ENCODE measurements around the gene RPS14. TPM values are rescaled to one million over a fixed set of nuclear protein-coding genes. Genes with fewer than 3 reads are reported as not detected.
"Not testable (repeated sequence)": the region's sequence is repeated elsewhere in the genome, so short reads cannot be mapped to it uniquely, and the experiment has no call there.

The RPS14 gene
- total RNA-seq, 3 donors from 2014 or later (not counting 1 experiment from before 2014, with no cell fraction given) = 1,744 to 2,278 (median 2,016) TPM

DNA sequence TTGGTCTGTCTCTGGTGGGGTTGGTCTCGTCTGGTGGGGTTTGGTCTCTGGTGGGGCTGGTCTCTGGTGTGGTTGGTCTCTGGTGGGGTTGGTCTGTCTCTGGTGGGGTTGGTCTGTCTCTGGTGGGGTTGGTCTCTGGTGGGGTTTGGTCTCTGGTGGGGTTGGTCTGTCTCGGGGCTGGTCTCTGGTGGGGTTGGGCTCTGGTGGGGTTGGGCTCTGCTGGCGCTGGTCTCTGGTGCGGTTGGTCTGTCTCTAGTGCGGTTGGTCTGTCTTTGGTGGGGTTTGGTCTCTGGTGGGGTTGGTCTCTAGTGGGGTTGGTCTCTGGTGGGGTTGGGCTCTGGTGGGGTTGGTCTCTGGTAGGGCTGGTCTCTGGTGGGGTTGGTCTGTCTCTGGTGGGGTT is 20.6 kb downstream of the RPS14 start:
- H3K4me3 ChIP-seq (ENCODE audit: low read length) = no peak overlapping the region
- Mint-ChIP-seq H3K27ac (no peak overlapping the region), H3K36me3 (no peaks in the 10 kb centered on the region), H3K4me1 (no peaks in the 10 kb centered on the region), H3K9me3 (no peaks in the 10 kb centered on the region), H3K27me3 (ENCODE audit: low read depth in 2 of 2) (no peaks in the 10 kb centered on the region), H3K4me3 (no peak overlapping the region)
- intact Hi-C loops (cut with micrococcal nuclease) = no loop called here
- H3K4me1 ChIP-seq (ENCODE audit: control insufficient read depth, insufficient read depth, low read length) = peaks cover 11% of the 10 kb centered on the region
- no peaks in the 10 kb centered on the region for H3K9me3 ChIP-seq (ENCODE audit: control insufficient read depth, insufficient read depth, low read length)
- peak overlapping the region; percentile 75 for H3K27ac ChIP-seq (ENCODE audit: low read length)
- 96% methylated on average over 5 of the region's 5 CpGs for WGBS (ENCODE audit: insufficient coverage)
- H3K36me3 ChIP-seq (ENCODE audit: control insufficient read depth, insufficient read depth, low read length) = no peaks in the 10 kb centered on the region
- no peak for ATAC-seq
- DNase-seq = no peak
- TF ChIP-seq, protein P1, sequence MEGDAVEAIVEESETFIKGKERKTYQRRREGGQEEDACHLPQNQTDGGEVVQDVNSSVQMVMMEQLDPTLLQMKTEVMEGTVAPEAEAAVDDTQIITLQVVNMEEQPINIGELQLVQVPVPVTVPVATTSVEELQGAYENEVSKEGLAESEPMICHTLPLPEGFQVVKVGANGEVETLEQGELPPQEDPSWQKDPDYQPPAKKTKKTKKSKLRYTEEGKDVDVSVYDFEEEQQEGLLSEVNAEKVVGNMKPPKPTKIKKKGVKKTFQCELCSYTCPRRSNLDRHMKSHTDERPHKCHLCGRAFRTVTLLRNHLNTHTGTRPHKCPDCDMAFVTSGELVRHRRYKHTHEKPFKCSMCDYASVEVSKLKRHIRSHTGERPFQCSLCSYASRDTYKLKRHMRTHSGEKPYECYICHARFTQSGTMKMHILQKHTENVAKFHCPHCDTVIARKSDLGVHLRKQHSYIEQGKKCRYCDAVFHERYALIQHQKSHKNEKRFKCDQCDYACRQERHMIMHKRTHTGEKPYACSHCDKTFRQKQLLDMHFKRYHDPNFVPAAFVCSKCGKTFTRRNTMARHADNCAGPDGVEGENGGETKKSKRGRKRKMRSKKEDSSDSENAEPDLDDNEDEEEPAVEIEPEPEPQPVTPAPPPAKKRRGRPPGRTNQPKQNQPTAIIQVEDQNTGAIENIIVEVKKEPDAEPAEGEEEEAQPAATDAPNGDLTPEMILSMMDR (IDR thresholded peaks at IDR 0.05) = no peak
- H3K27me3 ChIP-seq (ENCODE audit: control insufficient read depth, insufficient read depth, low read length) = no peaks in the 10 kb centered on the region

DNA sequence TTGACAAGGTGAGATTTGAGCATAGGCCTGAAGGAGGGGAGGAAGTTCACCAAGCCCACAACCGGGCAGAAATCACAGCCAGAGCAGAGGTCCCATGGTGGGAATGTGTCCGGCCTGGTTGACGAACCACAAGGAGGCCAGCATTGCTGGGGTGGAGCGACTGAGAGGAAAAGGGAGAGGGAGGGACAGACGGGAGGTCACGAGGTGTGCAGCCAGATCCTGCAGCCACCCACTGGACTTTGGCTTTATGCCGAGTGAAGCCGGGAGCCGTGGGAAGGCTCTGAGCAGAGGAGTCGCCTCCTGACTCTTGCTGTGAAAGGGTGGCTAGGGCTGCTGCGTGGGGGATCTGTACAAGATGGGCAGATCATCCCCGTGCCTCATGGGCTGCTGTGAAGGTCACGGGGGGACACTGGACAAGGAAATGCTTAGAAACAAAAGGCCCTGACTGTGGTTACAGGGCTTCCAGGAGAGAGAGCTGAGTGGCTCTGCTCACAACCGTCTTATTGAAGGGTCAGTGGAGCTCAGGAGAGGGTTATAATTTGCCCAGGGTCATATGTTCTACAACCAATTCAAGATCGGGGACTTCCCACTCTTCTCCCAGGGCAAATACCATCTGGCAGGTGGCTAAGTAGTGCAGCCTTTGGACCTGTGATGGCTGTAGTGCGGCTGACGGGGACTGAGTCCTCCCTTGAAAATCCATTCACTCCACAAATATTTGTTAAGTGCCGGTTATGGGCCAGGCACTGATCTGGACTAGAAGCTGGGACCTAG is 21.2 kb downstream of the RPS14 start:
- TF ChIP-seq, protein P1 (IDR thresholded peaks at IDR 0.05) = no peak
- peaks cover 11% of the 10 kb centered on the region for H3K4me1 ChIP-seq (ENCODE audit: control insufficient read depth, insufficient read depth, low read length)
- no peaks in the 10 kb centered on the region for H3K36me3 ChIP-seq (ENCODE audit: control insufficient read depth, insufficient read depth, low read length)
- H3K4me3 Mint-ChIP-seq = no peak overlapping the region
- H3K4me3 ChIP-seq (ENCODE audit: low read length) = no peak overlapping the region
- no peaks in the 10 kb centered on the region for H3K36me3 Mint-ChIP-seq
- H3K4me1 Mint-ChIP-seq = no peaks in the 10 kb centered on the region
- DNase-seq (no peak), ATAC-seq (no peak)
- no peaks in the 10 kb centered on the region for H3K27me3 Mint-ChIP-seq (ENCODE audit: low read depth in 2 of 2)
- intact Hi-C loops (cut with micrococcal nuclease) = no loop called here
- H3K27ac Mint-ChIP-seq = peak overlapping the region in 1 of 2 donors; percentile 3
- H3K27me3 ChIP-seq (ENCODE audit: control insufficient read depth, insufficient read depth, low read length) = no peaks in the 10 kb centered on the region
- H3K9me3 ChIP-seq (ENCODE audit: control insufficient read depth, insufficient read depth, low read length) = no peaks in the 10 kb centered on the region
- 89% methylated on average over 18 of the region's 18 CpGs for WGBS (ENCODE audit: insufficient coverage)
- no peaks in the 10 kb centered on the region for H3K9me3 Mint-ChIP-seq
- no peak overlapping the region for H3K27ac ChIP-seq (ENCODE audit: low read length)

DNA sequence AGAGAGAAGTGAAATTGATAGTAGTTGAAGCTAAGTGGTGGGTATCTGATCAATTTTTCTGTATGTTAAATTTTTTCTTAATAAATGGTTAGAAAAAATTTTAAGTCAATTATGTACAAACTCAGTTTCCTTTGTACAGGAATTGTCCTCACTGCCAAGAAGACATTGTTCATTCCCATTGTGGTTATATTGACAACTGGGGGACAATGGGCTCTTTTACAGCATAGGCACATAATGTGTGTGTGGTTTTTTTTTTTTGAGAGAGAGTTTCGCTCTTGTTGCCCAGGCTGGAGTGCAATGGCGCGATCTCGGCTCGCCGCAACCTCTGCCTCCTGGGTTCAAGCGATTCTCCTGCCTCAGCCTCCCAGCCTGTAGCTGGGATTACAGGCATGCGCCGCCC is 23.4 kb downstream of the RPS14 start:
- H3K4me3 Mint-ChIP-seq; H3K27ac ChIP-seq (ENCODE audit: low read length); intact Hi-C loops (cut with micrococcal nuclease); DNase-seq; H3K9me3 ChIP-seq (ENCODE audit: control insufficient read depth, insufficient read depth, low read length); H3K36me3 ChIP-seq (ENCODE audit: control insufficient read depth, insufficient read depth, low read length); H3K36me3 Mint-ChIP-seq; H3K4me3 ChIP-seq (ENCODE audit: low read length); H3K9me3 Mint-ChIP-seq; H3K4me1 Mint-ChIP-seq; ATAC-seq; H3K27ac Mint-ChIP-seq; H3K27me3 ChIP-seq (ENCODE audit: control insufficient read depth, insufficient read depth, low read length); H3K27me3 Mint-ChIP-seq (ENCODE audit: low read depth in 2 of 2): not testable (repeated sequence)
- WGBS (ENCODE audit: insufficient coverage) = 96% methylated on average over 9 of the region's 9 CpGs
- H3K4me1 ChIP-seq (ENCODE audit: control insufficient read depth, insufficient read depth, low read length) = peaks cover 11% of the 10 kb centered on the region

DNA sequence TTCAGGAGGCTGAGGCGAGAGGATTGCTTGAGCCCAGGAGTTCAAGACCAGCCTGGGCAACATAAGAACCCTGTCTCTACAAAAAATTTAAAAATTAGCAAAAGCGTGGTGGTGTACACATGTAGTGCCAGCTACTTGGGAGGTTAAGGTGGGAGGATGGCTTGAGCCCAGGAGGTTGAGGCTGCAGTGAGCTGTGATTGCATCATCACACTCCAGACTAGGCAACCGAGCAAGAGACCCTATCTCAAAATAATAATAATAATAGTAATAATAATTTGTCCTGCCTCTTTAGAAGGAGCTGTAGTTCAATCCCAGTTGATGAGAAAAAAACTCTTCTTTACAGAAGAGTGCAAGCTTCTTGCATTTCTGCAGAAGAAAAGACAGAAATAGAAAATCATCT is 26.8 kb downstream of the RPS14 start:
- H3K27me3 Mint-ChIP-seq (ENCODE audit: low read depth in 2 of 2) = peaks cover 0 to 2% of the 10 kb centered on the region in 2 donors
- H3K9me3 Mint-ChIP-seq = no peaks in the 10 kb centered on the region
- H3K4me3 Mint-ChIP-seq = no peak overlapping the region
- Histone ChIP-seq H3K9me3 (ENCODE audit: control insufficient read depth, insufficient read depth, low read length) (no peaks in the 10 kb centered on the region), H3K27me3 (ENCODE audit: control insufficient read depth, insufficient read depth, low read length) (no peaks in the 10 kb centered on the region), H3K27ac (ENCODE audit: low read length) (no peak overlapping the region), H3K4me1 (ENCODE audit: control insufficient read depth, insufficient read depth, low read length) (peaks cover 6% of the 10 kb centered on the region), H3K36me3 (ENCODE audit: control insufficient read depth, insufficient read depth, low read length) (no peaks in the 10 kb centered on the region), H3K4me3 (ENCODE audit: low read length) (no peak overlapping the region)
- intact Hi-C loops (cut with micrococcal nuclease) = no loop called here
- TF ChIP-seq, protein P1 (IDR thresholded peaks at IDR 0.05) = no peak
- no peak overlapping the region for H3K27ac Mint-ChIP-seq
- DNase-seq (no peak), ATAC-seq (no peak)
- H3K36me3 Mint-ChIP-seq = no peaks in the 10 kb centered on the region
- peaks cover 7 to 11% of the 10 kb centered on the region in 2 donors for H3K4me1 Mint-ChIP-seq
- WGBS (ENCODE audit: insufficient coverage) = 61% methylated on average over 2 of the region's 3 CpGs

Data from natural killer cell (primary cell).